Frontal cortex (tissue), 4 donors: ENCODE results near the gene MATK. TPM values are rescaled to one million over a fixed set of nuclear protein-coding genes. Genes with fewer than 3 reads are reported as not detected.
A peak's percentile ranks its signal among the peaks of the same experiment; 100 is the strongest.
"Not testable (repeated sequence)": the region's sequence is repeated elsewhere in the genome, so short reads cannot be mapped to it uniquely, and the experiment has no call there.

Experiments used
- DNase-seq, 2 donors: peaks; one replicate each; pipeline ENCODE4 v3.0.0; 2012; ENCODE audit warnings: low spot score in 2 of 2
- FAIRE-seq: peaks from 2 replicates; lab custom pipeline; 2012; peaks lifted over from hg19 to GRCh38; lab: Jason Lieb, UNC
- total RNA-seq: library from RNA; depleted of rRNA; stranded (reverse); fragments of >200 nt; gene quantifications from one replicate; pipeline ENCODE4 v1.2.3, GENCODE V29; 2014
- donor health status: control.
- donor health status: control.
- donor health status: control.

Gene MATK
- total RNA-seq, 1 donor from 2014 or later, result 15.5 TPM

GRCh38 chr19:3816566-3817218, 30.5 kb upstream of the MATK start:
- FAIRE-seq (no peak), DNase-seq (no peak)

GRCh38 chr19:3816148-3816547, 30.0 kb upstream of the MATK start:
- DNase-seq, FAIRE-seq: not testable (repeated sequence)

GRCh38 chr19:3814648-3815047, 28.5 kb upstream of the MATK start:
- DNase-seq (no peak), FAIRE-seq (no peak)

- DNase-seq, result no peak
- FAIRE-seq, result no peak
These were observed 27.6 kb upstream of the MATK start for GRCh38 chr19:3813473-3814392.

GRCh38 chr19:3810708-3811355, 24.7 kb upstream of the MATK start:
- DNase-seq, result no peak
- no peak for FAIRE-seq

GRCh38 chr19:3809881-3810707, 23.9 kb upstream of the MATK start:
- no peak for DNase-seq
- no peak for FAIRE-seq

GRCh38 chr19:3808420-3809143, 22.4 kb upstream of the MATK start:
- no peak for FAIRE-seq

GRCh38 chr19:3807574-3808354, 21.6 kb upstream of the MATK start:
- DNase-seq (no peak), FAIRE-seq (no peak)

More at GRCh38 chr19:3808420-3809143, 22.4 kb upstream of the MATK start:
- no peak for DNase-seq

- no peak for DNase-seq
- no peak for FAIRE-seq
These were observed 20.9 kb upstream of the MATK start for GRCh38 chr19:3807131-3807480.

- DNase-seq, result no peak
- FAIRE-seq, result no peak
These were observed 19.7 kb upstream of the MATK start for GRCh38 chr19:3805859-3806258.

- FAIRE-seq (no peak), DNase-seq (no peak)
These were observed 18.2 kb upstream of the MATK start for GRCh38 chr19:3804429-3804828.

GRCh38 chr19:3803986-3804385, 17.8 kb upstream of the MATK start:
- FAIRE-seq (no peak), DNase-seq (no peak)

- no peak for DNase-seq
- FAIRE-seq, result no peak
These were observed 17.1 kb upstream of the MATK start for GRCh38 chr19:3803114-3803888.

GRCh38 chr19:3801412-3802096, 15.4 kb upstream of the MATK start:
- peak in 1 of 2 donors; percentile 55 for DNase-seq
- no peak for FAIRE-seq

- FAIRE-seq (no peak), DNase-seq (no peak)
These were observed 14.8 kb upstream of the MATK start for GRCh38 chr19:3800996-3801395.

- no peak for DNase-seq
- no peak for FAIRE-seq
These were observed 12.0 kb upstream of the MATK start for GRCh38 chr19:3798137-3798536.

- DNase-seq (no peak), FAIRE-seq (no peak)
These were observed 10.2 kb upstream of the MATK start for GRCh38 chr19:3796358-3796757.
